Tibial nerve (tissue), 4 donors: ENCODE measurements around the gene MGAT1. TPM values are rescaled to one million over a fixed set of nuclear protein-coding genes. Genes with fewer than 3 reads are reported as not detected.

Source experiments
- DNase-seq, 2 donors: peaks; one replicate each; pipeline ENCODE4 v3.0.0-alpha.2; 2019; ENCODE audit warnings: low spot score in 2 of 2
- H3K27ac ChIP-seq, 4 donors: fragments of 200-600 bp; sonication (generic) in 3 of 4; one replicate each; pipeline ENCODE4 v1.5.1; 2017 to 2019; ENCODE audit warnings: mild to moderate bottlenecking in 1 of 4
- H3K27me3 ChIP-seq, 2 donors: fragments of 200-600 bp; sonication (generic) in 1 of 2; one replicate each; pipeline versions ENCODE4 v1.5.1 to v1.6.0; 2017 to 2019
- H3K36me3 ChIP-seq, 3 donors: fragments of 200-600 bp; sonication (generic); one replicate each; pipeline ENCODE4 v1.5.1; 2018 to 2019
- H3K4me1 ChIP-seq, 4 donors: fragments of 200-600 bp; sonication (generic) in 3 of 4; one replicate each; pipeline ENCODE4 v1.5.1; 2017 to 2019
- H3K4me3 ChIP-seq, 4 donors: fragments of 200-600 bp; sonication (generic) in 3 of 4; one replicate each; pipeline ENCODE4 v1.5.1; 2017 to 2019; ENCODE audit warnings: mild to moderate bottlenecking in 1 of 4, moderate library complexity in 1 of 4
- H3K9me3 ChIP-seq, 4 donors: fragments of 200-600 bp; sonication (generic) in 3 of 4; one replicate each; pipeline ENCODE4 v1.5.1; 2017 to 2019
- EP300 ChIP-seq, 2 donors: sonication (generic); formaldehyde crosslinking; IDR thresholded peaks; one replicate each; pipeline ENCODE4 v1.6.1; 2017; ENCODE audit warnings: antibody characterized with exemption in 2 of 2, mild to moderate bottlenecking in 1 of 2
- POLR2A ChIP-seq, 2 donors: fragments of 450-650 bp; IDR thresholded peaks; one replicate each; pipeline ENCODE4 v1.6.1; 2017; ENCODE audit warnings: antibody characterized with exemption in 2 of 2, mild to moderate bottlenecking in 2 of 2, moderate library complexity in 2 of 2
- WGBS, 2 donors: methylation state at CpG; one replicate each; pipeline ENCODE4 v1.1.5; 2018; 5-methylcytosine and 5-hydroxymethylcytosine counted together
- total RNA-seq, 4 donors: library from RNA; depleted of rRNA; stranded (reverse); fragments of >200 nt; gene quantifications; one replicate each; pipeline ENCODE4 v1.1.0, GENCODE V29; 2016
- TF ChIP-seq, protein P1 (sequence below), 5 experiments: fragments of 200-600 bp in 3 of 5; fragments of 450-650 bp in 2 of 5; sonication (generic) in 3 of 5; IDR thresholded peaks; one replicate each; pipeline ENCODE4 v1.5.1; 2016 to 2019; ENCODE audit warnings: antibody characterized with exemption in 5 of 5, mild to moderate bottlenecking in 3 of 5, moderate library complexity in 2 of 5

MGAT1 gene
- total RNA-seq, 4 donors from 2014 or later: 161 to 216 (median 195) TPM

DNA sequence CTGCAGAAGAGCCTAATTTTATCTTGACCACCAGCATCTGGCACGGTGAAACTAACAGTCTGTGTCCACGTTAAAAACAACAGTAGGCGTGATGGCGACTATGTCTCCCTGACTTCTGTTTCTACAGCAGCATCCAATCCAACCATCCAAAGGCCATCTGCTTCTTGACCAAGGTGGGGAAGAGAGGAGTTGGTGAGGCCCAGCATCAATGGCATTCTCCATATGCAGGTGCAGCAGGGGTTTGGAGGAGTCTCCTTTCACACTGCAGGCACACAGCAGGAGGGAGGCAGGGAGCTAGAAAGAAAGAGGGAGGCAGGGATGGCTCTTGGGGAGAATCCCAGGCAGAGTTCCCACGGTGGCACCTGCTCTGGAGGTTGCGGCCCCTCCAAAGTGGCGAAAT lies 27.0 kb downstream of the MGAT1 start:
- Histone ChIP-seq H3K4me1 (no peaks in the 10 kb centered on the region), H3K36me3 (no peaks in the 10 kb centered on the region), H3K27ac (no peak overlapping the region), H3K27me3 (no peaks in the 10 kb centered on the region), H3K4me3 (no peak overlapping the region), H3K9me3 (peaks cover 0 to 22% (median 0%) of the 10 kb centered on the region in 4 donors)
- WGBS, 2 donors: 93 to 94% methylated on average over 7 of the region's 7 CpGs
- DNase-seq: no peak
- TF ChIP-seq, protein P1, sequence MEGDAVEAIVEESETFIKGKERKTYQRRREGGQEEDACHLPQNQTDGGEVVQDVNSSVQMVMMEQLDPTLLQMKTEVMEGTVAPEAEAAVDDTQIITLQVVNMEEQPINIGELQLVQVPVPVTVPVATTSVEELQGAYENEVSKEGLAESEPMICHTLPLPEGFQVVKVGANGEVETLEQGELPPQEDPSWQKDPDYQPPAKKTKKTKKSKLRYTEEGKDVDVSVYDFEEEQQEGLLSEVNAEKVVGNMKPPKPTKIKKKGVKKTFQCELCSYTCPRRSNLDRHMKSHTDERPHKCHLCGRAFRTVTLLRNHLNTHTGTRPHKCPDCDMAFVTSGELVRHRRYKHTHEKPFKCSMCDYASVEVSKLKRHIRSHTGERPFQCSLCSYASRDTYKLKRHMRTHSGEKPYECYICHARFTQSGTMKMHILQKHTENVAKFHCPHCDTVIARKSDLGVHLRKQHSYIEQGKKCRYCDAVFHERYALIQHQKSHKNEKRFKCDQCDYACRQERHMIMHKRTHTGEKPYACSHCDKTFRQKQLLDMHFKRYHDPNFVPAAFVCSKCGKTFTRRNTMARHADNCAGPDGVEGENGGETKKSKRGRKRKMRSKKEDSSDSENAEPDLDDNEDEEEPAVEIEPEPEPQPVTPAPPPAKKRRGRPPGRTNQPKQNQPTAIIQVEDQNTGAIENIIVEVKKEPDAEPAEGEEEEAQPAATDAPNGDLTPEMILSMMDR (IDR thresholded peaks at IDR 0.05): no peak
- TF ChIP-seq EP300 (IDR thresholded peaks at IDR 0.05) (no peak), POLR2A (IDR thresholded peaks at IDR 0.05) (no peak)

DNA sequence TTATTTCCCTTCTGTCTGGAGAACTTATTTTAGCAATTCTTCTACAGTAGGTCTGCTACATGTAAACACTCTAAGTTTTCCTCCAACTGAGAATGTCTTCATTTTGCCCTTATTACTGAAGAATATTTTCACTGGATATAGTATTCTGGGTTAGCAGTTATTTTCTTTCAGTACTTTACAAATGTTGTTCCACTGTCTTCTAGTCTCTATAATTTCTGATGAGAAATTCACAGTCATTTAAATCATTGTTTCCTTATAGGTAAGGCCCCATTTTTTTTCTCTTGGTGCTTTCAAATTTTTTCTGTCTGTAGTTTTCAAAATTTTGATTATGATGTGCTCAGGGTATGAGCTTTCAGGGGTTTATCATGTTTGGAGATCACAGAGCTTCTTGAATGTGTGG lies 30.8 kb downstream of the MGAT1 start:
- Histone ChIP-seq H3K9me3 (peaks cover 0 to 41% (median 1%) of the 10 kb centered on the region in 4 donors), H3K27me3 (no peaks in the 10 kb centered on the region), H3K4me1 (no peaks in the 10 kb centered on the region), H3K27ac (no peak overlapping the region), H3K4me3 (no peak overlapping the region), H3K36me3 (no peaks in the 10 kb centered on the region)
- no peak for DNase-seq
- TF ChIP-seq, protein P1 (IDR thresholded peaks at IDR 0.05): no peak
- TF ChIP-seq EP300 (IDR thresholded peaks at IDR 0.05) (no peak), POLR2A (IDR thresholded peaks at IDR 0.05) (no peak)

DNA sequence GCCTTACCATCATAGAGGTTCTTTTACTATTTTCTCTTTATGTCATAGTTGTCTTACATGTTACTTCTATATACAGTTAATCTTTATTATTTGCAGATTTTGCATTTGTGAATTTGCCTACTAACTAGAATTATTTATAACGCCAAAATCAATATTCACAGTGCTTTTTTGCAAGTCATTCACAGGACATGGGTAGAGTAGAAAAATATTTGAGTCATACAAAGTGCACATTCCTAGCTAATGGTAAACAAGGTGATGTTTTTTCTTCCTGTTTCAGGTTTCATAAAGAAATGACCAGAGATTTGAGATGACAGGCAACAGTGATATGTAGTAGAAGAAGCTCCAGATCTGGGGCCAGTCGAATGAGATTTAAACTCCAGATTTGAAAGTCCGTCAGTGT lies 32.8 kb downstream of the MGAT1 start:
- WGBS, 2 donors: 63 to 80% methylated on average over 3 of the region's 3 CpGs
- Histone ChIP-seq H3K36me3 (no peaks in the 10 kb centered on the region), H3K9me3 (peaks cover 0 to 44% (median 1%) of the 10 kb centered on the region in 4 donors), H3K4me1 (no peaks in the 10 kb centered on the region), H3K27me3 (no peaks in the 10 kb centered on the region), H3K4me3 (no peak overlapping the region), H3K27ac (no peak overlapping the region)
- no peak for TF ChIP-seq POLR2A (IDR thresholded peaks at IDR 0.05)
- TF ChIP-seq, protein P1 (IDR thresholded peaks at IDR 0.05): no peak
- TF ChIP-seq EP300 (IDR thresholded peaks at IDR 0.05): no peak
- no peak for DNase-seq

DNA sequence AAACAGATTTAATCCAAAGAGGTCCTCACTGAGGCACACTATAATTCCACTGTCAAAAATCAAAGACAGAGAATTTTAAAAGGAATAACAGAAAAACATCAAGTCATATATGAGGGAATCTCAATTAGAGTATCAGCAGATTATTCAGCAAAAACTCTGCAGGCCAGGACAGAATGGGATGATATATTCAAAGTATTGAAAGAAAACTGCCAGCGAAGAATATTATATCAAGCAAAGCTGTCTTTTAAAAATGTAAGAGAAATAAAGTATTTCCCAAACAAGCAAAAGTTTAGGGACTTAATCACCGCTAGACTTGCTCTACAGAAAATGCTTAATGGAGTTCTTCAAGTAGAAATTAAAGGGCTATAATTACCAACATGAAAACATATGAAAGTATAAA lies 47.0 kb downstream of the MGAT1 start:
- DNase-seq: no peak
- Histone ChIP-seq H3K4me3 (no peak overlapping the region), H3K36me3 (no peaks in the 10 kb centered on the region), H3K27me3 (no peaks in the 10 kb centered on the region), H3K4me1 (no peaks in the 10 kb centered on the region), H3K27ac (no peak overlapping the region), H3K9me3 (peaks cover 0 to 51% (median 0%) of the 10 kb centered on the region in 4 donors)
- 47 to 56% methylated on average over 2 of the region's 2 CpGs for WGBS, 2 donors
- TF ChIP-seq POLR2A (IDR thresholded peaks at IDR 0.05): no peak
- no peak for TF ChIP-seq EP300 (IDR thresholded peaks at IDR 0.05)
- TF ChIP-seq, protein P1 (IDR thresholded peaks at IDR 0.05): no peak

DNA sequence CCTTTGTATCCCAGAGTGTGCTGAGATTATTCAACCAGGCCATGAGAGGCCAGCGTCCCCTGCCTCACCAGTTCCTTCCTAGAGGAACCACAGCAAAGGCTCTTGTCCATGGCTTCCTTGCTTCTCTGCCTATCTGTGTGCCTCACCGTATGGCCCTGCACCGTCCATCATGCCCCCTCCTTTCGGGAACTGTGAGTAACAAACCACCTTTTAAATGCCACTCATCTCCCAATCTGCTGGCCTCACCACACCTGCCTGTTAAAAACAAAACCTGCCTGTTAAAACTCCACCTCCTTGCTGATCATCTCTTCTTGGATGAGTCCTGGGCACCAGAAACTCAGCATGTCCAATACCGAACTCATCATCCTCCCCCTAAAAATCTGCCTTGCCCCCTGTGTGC lies 58.4 kb downstream of the MGAT1 start:
- Histone ChIP-seq H3K27ac (no peak overlapping the region), H3K4me1 (no peaks in the 10 kb centered on the region), H3K27me3 (no peaks in the 10 kb centered on the region), H3K4me3 (no peak overlapping the region), H3K36me3 (no peaks in the 10 kb centered on the region), H3K9me3 (no peaks in the 10 kb centered on the region)
- DNase-seq: no peak
- WGBS, 2 donors: 71 to 81% methylated on average over 5 of the region's 5 CpGs
- TF ChIP-seq EP300 (IDR thresholded peaks at IDR 0.05): no peak
- TF ChIP-seq POLR2A (IDR thresholded peaks at IDR 0.05): no peak
- TF ChIP-seq, protein P1 (IDR thresholded peaks at IDR 0.05): no peak
